Endothelial cell of umbilical vein (primary cell): ENCODE measurements around the gene PPP3CA.

Experiments
- EZH2 ChIP-seq: IDR thresholded peaks from 2 replicates; pipeline ENCODE4 v1.6.1; 2012; ENCODE audit warnings: borderline replicate concordance, low read depth, mild to moderate bottlenecking, moderate library complexity, low read length, inconsistent platforms; ENCODE audit not compliant: severe bottlenecking
- POLR2AphosphoS5 ChIP-seq: IDR thresholded peaks from 2 replicates; pipeline ENCODE4 v1.6.1; 2012; ENCODE audit warnings: low read depth, mild to moderate bottlenecking, control low read depth, low read length, moderate library complexity; ENCODE audit not compliant: insufficient read depth
- TF ChIP-seq, protein P1 (sequence below), 2 donors: IDR thresholded peaks; 1 replicate in 1 of 2; 2 replicates in 1 of 2; pipeline ENCODE4 v1.5.1; 2011; ENCODE audit warnings: low read length in 2 of 2, mild to moderate bottlenecking in 2 of 2, moderate library complexity in 2 of 2, control low read depth in 1 of 2, inconsistent platforms in 1 of 2, low read depth in 1 of 2; ENCODE audit not compliant: insufficient read depth in 1 of 2; ENCODE audit errors: extremely low read depth in 1 of 2

DNA sequence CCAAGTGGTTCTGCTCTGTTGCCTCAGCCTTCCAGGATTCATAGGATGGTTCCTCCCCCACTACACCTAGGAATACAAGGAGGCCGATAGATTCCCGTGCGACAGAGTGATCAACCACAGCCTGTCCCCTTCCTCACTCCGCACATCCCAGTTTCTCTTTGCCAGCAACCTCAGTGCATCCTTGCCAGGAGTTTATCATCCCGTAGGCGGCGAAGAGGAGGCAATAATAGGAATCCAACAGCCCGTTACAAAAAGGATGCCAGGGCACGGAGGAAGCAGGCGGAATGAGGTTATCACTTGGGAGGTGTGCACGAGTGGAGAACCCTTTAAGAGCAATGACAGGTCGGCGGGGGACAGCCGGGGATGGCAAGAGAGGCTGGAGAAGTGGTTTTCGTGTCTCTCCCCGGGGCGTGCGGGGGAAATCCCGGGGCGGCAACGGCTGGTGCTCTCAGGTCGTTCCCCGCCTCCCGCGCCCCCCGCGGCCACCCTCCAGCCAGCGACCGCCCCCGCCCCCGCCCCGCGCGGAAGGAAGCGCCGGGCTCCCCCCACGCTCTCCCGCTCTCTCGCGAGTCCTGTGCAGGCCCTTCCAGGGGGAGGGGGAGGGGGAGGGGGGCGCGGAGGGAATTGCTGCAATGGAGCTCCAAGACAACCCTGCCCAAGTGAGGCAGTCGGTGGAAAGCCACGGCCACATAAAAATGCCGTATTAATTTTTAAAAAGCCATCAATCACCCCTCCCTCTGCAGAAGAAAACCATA is 1.6 kb downstream of the PPP3CA start:
- TF ChIP-seq, protein P1, sequence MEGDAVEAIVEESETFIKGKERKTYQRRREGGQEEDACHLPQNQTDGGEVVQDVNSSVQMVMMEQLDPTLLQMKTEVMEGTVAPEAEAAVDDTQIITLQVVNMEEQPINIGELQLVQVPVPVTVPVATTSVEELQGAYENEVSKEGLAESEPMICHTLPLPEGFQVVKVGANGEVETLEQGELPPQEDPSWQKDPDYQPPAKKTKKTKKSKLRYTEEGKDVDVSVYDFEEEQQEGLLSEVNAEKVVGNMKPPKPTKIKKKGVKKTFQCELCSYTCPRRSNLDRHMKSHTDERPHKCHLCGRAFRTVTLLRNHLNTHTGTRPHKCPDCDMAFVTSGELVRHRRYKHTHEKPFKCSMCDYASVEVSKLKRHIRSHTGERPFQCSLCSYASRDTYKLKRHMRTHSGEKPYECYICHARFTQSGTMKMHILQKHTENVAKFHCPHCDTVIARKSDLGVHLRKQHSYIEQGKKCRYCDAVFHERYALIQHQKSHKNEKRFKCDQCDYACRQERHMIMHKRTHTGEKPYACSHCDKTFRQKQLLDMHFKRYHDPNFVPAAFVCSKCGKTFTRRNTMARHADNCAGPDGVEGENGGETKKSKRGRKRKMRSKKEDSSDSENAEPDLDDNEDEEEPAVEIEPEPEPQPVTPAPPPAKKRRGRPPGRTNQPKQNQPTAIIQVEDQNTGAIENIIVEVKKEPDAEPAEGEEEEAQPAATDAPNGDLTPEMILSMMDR (IDR thresholded peaks at IDR 0.05; ENCODE audit: extremely low read depth in 1 of 2, insufficient read depth in 1 of 2, low read depth in 1 of 2, low read length in 2 of 2), result no peak
- TF ChIP-seq POLR2AphosphoS5 (no peak), EZH2 (no peak)
